ENCODE data around the gene LMBR1. TPM values are rescaled to one million over a fixed set of nuclear protein-coding genes. Genes with fewer than 3 reads are reported as not detected.

The LMBR1 gene
- polyA plus RNA-seq, 1 experiment = 20.8 TPM

GRCh38 chr7:156759579-156760202 is 133.3 kb downstream of the LMBR1 start:
- CTCF ChIA-PET = no interaction called here
- H3K4me3 ChIP-seq (ENCODE audit: low read depth, low read length) = no peak overlapping the region
- no peak overlapping the region for H3K27ac ChIP-seq (ENCODE audit: low read depth, low read length)
- peaks cover 4% of the 10 kb centered on the region; the same call in 1 of the 2 replicates for H3K9me3 ChIP-seq (ENCODE audit: control insufficient read depth, insufficient read depth, low read length)
- no peaks in the 10 kb centered on the region for H3K27me3 ChIP-seq (ENCODE audit: control insufficient read depth, insufficient read depth, low read length)
- TF ChIP-seq, protein P1, sequence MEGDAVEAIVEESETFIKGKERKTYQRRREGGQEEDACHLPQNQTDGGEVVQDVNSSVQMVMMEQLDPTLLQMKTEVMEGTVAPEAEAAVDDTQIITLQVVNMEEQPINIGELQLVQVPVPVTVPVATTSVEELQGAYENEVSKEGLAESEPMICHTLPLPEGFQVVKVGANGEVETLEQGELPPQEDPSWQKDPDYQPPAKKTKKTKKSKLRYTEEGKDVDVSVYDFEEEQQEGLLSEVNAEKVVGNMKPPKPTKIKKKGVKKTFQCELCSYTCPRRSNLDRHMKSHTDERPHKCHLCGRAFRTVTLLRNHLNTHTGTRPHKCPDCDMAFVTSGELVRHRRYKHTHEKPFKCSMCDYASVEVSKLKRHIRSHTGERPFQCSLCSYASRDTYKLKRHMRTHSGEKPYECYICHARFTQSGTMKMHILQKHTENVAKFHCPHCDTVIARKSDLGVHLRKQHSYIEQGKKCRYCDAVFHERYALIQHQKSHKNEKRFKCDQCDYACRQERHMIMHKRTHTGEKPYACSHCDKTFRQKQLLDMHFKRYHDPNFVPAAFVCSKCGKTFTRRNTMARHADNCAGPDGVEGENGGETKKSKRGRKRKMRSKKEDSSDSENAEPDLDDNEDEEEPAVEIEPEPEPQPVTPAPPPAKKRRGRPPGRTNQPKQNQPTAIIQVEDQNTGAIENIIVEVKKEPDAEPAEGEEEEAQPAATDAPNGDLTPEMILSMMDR (IDR thresholded peaks at IDR 0.05; ENCODE audit: low read depth, low read length) = no peak
- no peak for DNase-seq (ENCODE audit: low read depth, low spot score)
- POLR2A ChIA-PET = no interaction called here

GRCh38 chr7:156759143-156759542 is 133.8 kb downstream of the LMBR1 start:
- ChIA-PET POLR2A (no interaction called here), CTCF (no interaction called here)
- DNase-seq (ENCODE audit: low read depth, low spot score) = no peak
- peaks cover 4% of the 10 kb centered on the region; the same call in 1 of the 2 replicates for H3K9me3 ChIP-seq (ENCODE audit: control insufficient read depth, insufficient read depth, low read length)
- no peak overlapping the region for H3K27ac ChIP-seq (ENCODE audit: low read depth, low read length)
- TF ChIP-seq, protein P1 (IDR thresholded peaks at IDR 0.05; ENCODE audit: low read depth, low read length) = no peak
- H3K4me3 ChIP-seq (ENCODE audit: low read depth, low read length) = no peak overlapping the region
- H3K27me3 ChIP-seq (ENCODE audit: control insufficient read depth, insufficient read depth, low read length) = no peaks in the 10 kb centered on the region

GRCh38 chr7:156754201-156754600 is 138.8 kb downstream of the LMBR1 start:
- Histone ChIP-seq H3K27me3 (ENCODE audit: control insufficient read depth, insufficient read depth, low read length) (no peaks in the 10 kb centered on the region), H3K4me3 (ENCODE audit: low read depth, low read length) (no peak overlapping the region), H3K27ac (ENCODE audit: low read depth, low read length) (no peak overlapping the region), H3K9me3 (ENCODE audit: control insufficient read depth, insufficient read depth, low read length) (no peaks in the 10 kb centered on the region)
- DNase-seq (ENCODE audit: low read depth, low spot score) = no peak
- ChIA-PET POLR2A (no interaction called here), CTCF (interaction anchor here (0.6 to 1.0 kb wide), 3 partner anchors 9 to 245 kb away, joined by 3 read pairs; no protein-coding TSS in a partner anchor)
- TF ChIP-seq, protein P1 (IDR thresholded peaks at IDR 0.05; ENCODE audit: low read depth, low read length) = no peak

DNA sequence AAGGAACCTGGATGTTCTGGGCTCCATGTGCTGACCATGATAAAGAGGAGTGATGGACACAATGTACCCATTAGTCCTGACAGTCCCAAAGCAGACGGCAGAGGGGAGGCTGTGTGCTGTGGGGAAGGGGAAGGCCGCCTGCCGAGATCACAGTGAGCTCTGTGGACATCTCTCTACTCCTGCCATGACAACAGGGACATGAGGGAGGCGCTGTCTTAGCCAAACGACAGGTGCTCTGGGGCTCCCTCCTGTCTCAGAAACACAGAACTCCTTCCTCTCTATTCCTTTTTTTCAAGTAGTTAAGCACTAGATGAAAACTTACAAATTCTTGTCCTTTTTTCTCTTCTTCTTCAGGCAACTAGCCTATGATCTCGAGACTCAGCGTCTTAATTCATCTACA is 139.4 kb downstream of the LMBR1 start:
- POLR2A ChIA-PET = no interaction called here
- Histone ChIP-seq H3K27ac (ENCODE audit: low read depth, low read length) (no peak overlapping the region), H3K4me3 (ENCODE audit: low read depth, low read length) (no peak overlapping the region), H3K27me3 (ENCODE audit: control insufficient read depth, insufficient read depth, low read length) (no peaks in the 10 kb centered on the region), H3K9me3 (ENCODE audit: control insufficient read depth, insufficient read depth, low read length) (no peaks in the 10 kb centered on the region)
- TF ChIP-seq, protein P1 (IDR thresholded peaks at IDR 0.05; ENCODE audit: low read depth, low read length) = no peak
- CTCF ChIA-PET = interaction anchor here (0.6 to 1.0 kb wide), 2 partner anchors 15 to 1813 kb away, joined by 3 to 4 read pairs; no protein-coding TSS in a partner anchor
- no peak for DNase-seq (ENCODE audit: low read depth, low spot score)

DNA sequence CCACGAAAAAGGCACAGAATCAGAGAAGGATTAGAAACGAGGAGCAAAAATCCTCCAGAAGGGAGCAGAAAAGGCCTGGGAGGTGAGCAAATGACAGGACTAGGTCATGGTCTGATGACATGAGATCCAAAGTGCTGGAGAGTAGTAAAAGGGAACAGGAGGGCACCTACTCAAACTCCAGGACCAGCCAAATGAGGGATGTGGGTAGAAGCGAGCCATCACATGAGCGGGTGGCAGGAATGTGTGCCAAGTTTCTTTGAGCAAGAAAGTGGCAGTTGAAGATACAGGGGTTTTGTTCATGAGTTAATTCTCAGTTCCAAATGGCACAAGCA is 139.8 kb downstream of the LMBR1 start:
- Histone ChIP-seq H3K27ac (ENCODE audit: low read depth, low read length) (no peak overlapping the region), H3K27me3 (ENCODE audit: control insufficient read depth, insufficient read depth, low read length) (no peaks in the 10 kb centered on the region), H3K9me3 (ENCODE audit: control insufficient read depth, insufficient read depth, low read length) (no peaks in the 10 kb centered on the region), H3K4me3 (ENCODE audit: low read depth, low read length) (no peak overlapping the region)
- POLR2A ChIA-PET = no interaction called here
- DNase-seq (ENCODE audit: low read depth, low spot score) = no peak
- TF ChIP-seq, protein P1 (IDR thresholded peaks at IDR 0.05; ENCODE audit: low read depth, low read length) = no peak
- CTCF ChIA-PET = interaction anchor here (0.6 kb wide), 1 partner anchor 1812 kb away, joined by 4 read pairs; no protein-coding TSS in a partner anchor

All from AG04450 (cell line).